A673 (cell line): ENCODE data around the gene TBCEL.

Experiments used
- CTCF ChIP-seq: fragments of 300-800, 200-600 bp; sonication (generic); conservative IDR thresholded peaks from 2 replicates; pipeline ENCODE4 v1.5.1; 2017; ENCODE audit warnings: low read depth, mild to moderate bottlenecking, antibody characterized with exemption, low read length, moderate library complexity, mixed read lengths
- EZH2 ChIP-seq: fragments of 200-600 bp; sonication (generic); IDR thresholded peaks from 2 replicates; pipeline ENCODE4 v1.6.1; 2017; ENCODE audit warnings: borderline replicate concordance, low read depth, mild to moderate bottlenecking, mixed read lengths, antibody characterized with exemption, low read length; ENCODE audit not compliant: poor library complexity, severe bottlenecking

- TF ChIP-seq CTCF (no peak), EZH2 (no peak)
These were observed 99.7 kb downstream of the TBCEL start for GRCh38 chr11:121123496-121124069.
